GM13977 (cell line): ENCODE results near the gene JPH2.

Experiments used
- DNase-seq: peaks from one replicate; pipeline ENCODE4 v3.0.0; 2012; ENCODE audit warnings: low spot score
- CTCF ChIP-seq: IDR thresholded peaks from 2 replicates; pipeline ENCODE4 v1.5.1; 2012; ENCODE audit warnings: mild to moderate bottlenecking, control low read depth; ENCODE audit not compliant: insufficient read depth; ENCODE audit errors: extremely low read depth, missing control alignments
- in situ Hi-C: fragments of 300-500 bp; cut with MboI; formaldehyde crosslinking; loops from one replicate; pipeline ENCODE4 v1.12.0; 2022; ENCODE audit warnings: low sequenced_read_pairs, low pct_unique_long_range_greater_than_20kb, mixed read lengths, inconsistent platforms; ENCODE audit not compliant: unreplicated experiment

JPH2 gene

DNA sequence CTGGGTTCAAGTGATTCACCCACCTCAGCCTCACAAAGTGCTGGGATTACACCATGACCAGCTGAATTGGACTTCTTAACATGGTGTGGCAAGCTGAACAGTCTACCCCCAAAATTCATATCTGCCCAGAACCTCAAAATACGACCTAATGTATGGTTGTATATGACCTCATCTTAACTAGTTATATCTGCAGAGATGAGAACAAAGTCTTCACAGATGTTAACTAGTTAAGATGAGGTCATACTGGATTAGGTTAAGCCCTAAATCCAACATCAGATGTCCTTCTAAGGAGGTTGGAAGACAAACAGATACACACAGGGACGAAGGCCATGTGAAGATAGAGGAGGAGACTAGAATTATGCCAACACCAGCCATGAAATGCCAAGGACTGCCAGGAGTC, 102.5 kb downstream of the JPH2 start:
- in situ Hi-C loops: loop anchor here (25.0 kb wide), 1 partner anchor 547 kb away; no protein-coding TSS in a partner anchor
- TF ChIP-seq CTCF: no peak
- DNase-seq: no peak

GRCh38 chr20:44083220-44083933, 103.6 kb downstream of the JPH2 start:
- TF ChIP-seq CTCF: no peak
- no peak for DNase-seq
- in situ Hi-C loops: loop anchor here (25.0 kb wide), 1 partner anchor 546 kb away; no protein-coding TSS in a partner anchor

DNA sequence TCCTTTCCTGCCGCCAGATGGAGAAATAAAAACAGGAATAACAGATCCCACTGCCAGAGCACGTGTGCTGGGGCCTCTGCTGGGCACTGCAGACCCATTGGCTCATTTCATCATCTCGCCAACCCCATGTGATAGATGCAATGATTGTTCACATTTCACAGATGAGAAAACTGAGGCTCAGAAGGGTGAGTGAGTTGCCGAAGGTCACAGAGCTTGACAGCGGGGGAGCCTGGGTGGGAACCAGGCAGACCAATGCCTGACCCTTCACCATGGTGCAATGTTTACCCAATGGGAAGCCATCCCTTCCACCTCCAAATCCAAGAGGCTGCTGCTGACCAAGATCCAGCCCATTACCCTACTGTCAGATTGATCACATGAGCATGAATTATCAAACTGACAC, 105.1 kb downstream of the JPH2 start:
- TF ChIP-seq CTCF: no peak
- no peak for DNase-seq
- in situ Hi-C loops: loop anchor here (25.0 kb wide), 1 partner anchor 545 kb away; no protein-coding TSS in a partner anchor

DNA sequence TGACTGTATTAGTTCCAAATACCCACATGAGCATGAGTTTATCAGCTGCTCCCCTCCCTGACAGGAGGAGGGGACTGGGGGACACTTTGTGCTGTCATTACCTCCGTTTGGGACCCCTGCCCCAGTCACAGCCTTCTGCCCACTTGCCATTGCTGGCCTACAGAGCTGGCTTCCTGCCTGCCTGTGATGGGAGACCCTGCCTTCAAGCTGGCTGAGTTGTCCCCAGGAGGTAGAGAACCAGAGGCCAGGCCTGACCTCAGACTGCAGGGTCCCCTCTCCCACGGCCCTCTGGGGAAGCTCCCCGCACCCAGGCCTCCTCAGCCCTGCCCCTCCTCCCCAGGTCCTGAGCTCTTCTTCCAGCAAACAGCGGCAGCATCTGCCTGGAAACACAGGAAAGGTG, 105.5 kb downstream of the JPH2 start:
- no peak for DNase-seq
- in situ Hi-C loops: loop anchor here (25.0 kb wide), 1 partner anchor 544 kb away; no protein-coding TSS in a partner anchor
- TF ChIP-seq CTCF: no peak

DNA sequence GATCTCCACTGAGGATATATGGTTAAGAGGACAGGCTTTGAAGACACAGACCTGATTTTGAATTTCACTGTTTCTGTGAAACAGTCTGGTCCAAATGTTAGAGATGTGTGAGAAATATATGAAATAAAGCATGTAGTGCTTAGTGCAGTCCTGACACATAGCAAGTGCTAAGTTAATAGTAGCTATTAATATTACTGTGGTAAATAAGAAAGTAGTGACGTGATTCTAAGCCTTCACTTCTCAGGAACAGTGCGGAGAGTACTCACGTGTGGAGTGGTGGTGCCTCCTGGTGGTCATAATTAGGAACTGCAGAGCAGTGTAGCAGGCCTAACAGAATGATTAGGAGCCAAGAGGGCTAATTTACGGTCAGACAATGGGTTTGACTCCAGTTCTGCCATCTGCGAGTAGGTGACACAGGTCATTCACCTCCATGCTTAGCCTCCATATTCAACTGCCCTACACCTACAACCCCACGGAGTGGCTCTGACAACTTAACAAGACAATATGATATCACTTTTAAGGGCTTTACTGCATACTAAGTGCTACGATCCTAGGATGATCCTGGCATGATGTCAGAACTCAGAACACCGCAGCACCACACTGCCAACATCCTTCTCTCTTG, 106.2 kb downstream of the JPH2 start:
- TF ChIP-seq CTCF: peak; percentile 98
- DNase-seq: peak; percentile 88
- in situ Hi-C loops: loop anchor here (25.0 kb wide), 1 partner anchor 543 kb away; no protein-coding TSS in a partner anchor

- in situ Hi-C loops: loop anchor here (25.0 kb wide), 1 partner anchor 543 kb away; no protein-coding TSS in a partner anchor
- DNase-seq: no peak
- no peak for TF ChIP-seq CTCF
Observed at GRCh38 chr20:44080064-44080463, 106.9 kb downstream of the JPH2 start.
